ENCODE data around the gene C2CD2.

GRCh38 chr21:41983229-41983628 is 29.4 kb upstream of the C2CD2 start:
- TF ChIP-seq CTCF (IDR thresholded peaks at IDR 0.05) (no peak), TEAD4 (IDR thresholded peaks at IDR 0.05; ENCODE audit: borderline replicate concordance, insufficient read depth) (no peak), IRF3 (IDR thresholded peaks at IDR 0.05; ENCODE audit: low read depth, low read length) (no peak), MAX (IDR thresholded peaks at IDR 0.05; ENCODE audit: low read depth) (no peak), EP300 (IDR thresholded peaks at IDR 0.05; ENCODE audit: borderline replicate concordance in 1 of 2, low read depth in 1 of 2, low read length in 1 of 2) (no peak), ZBTB33 (IDR thresholded peaks at IDR 0.05; ENCODE audit: borderline replicate concordance, low read depth) (no peak), JUND (IDR thresholded peaks at IDR 0.05) (no peak), USF1 (IDR thresholded peaks at IDR 0.05; ENCODE audit: borderline replicate concordance, low read depth) (no peak), EZH2phosphoT487 (IDR thresholded peaks at IDR 0.05; ENCODE audit: borderline replicate concordance, low read depth) (no peak), RXRA (IDR thresholded peaks at IDR 0.05; ENCODE audit: borderline replicate concordance, low read depth) (no peak), RFX5 (IDR thresholded peaks at IDR 0.05; ENCODE audit: low read length) (no peak), SMC3 (IDR thresholded peaks at IDR 0.05; ENCODE audit: low read depth, low read length) (no peak)
